PC-3 (cell line): ENCODE measurements around the gene CXCR3.

Experiments
- CTCF ChIP-seq: fragments of 300-600 bp; sonication (generic); conservative IDR thresholded peaks from 2 replicates; pipeline ENCODE4 v1.5.1; 2017; ENCODE audit warnings: antibody characterized with exemption, low read depth, mild to moderate bottlenecking, low read length
- EZH2 ChIP-seq: fragments of 300-600 bp; sonication (generic); IDR thresholded peaks from one replicate; pipeline ENCODE4 v1.6.1; 2017; ENCODE audit warnings: antibody characterized with exemption, mild to moderate bottlenecking, low read length; ENCODE audit not compliant: unreplicated experiment

DNA sequence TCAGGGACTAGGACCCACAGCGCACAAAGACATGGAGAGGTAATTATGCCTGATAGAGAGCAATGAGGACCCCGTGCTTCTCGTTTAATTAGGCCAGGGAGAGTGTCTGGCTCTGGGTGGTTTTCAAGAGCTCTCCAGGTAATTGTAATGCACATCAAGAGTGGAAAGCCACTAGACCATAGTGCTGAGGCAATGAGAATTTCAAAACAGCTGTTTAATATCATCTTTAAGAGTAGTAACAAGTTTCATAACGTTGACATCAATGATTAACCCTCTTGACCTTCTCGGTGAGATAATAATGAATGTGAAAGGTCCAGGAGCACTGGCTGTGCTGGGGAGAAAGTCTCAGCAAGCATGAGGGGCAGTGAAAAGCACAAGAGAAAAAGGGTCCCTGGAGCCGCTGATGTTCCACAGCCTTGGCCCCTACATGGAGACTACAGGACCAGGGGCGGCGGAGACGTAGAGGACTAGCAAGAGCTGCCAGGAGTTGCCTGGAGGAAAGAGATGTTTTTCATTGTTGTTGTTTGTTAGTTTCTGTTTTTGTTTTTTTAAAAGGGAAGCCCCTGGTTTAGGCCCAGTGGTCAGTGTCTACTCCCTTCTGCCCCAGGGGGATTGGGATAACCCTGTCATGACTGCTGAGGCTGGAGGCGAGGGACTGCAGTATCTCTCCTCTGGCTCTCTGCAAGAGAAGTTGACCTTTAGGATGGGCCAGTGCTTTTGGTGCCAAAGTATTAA lies 14.8 kb upstream of the CXCR3 start:
- no peak for TF ChIP-seq CTCF
- no peak for TF ChIP-seq EZH2
